Prostate gland (tissue), 2 donors: ENCODE results near the gene MRM3. TPM values are rescaled to one million over a fixed set of nuclear protein-coding genes. Genes with fewer than 3 reads are reported as not detected.
A peak's percentile ranks its signal among the peaks of the same experiment; 100 is the strongest.
"Not testable (repeated sequence)": the region's sequence is repeated elsewhere in the genome, so short reads cannot be mapped to it uniquely, and the experiment has no call there.

ENCODE experiments used
- DNase-seq: peaks from one replicate; pipeline ENCODE4 v3.0.0-alpha.2; 2019; ENCODE audit warnings: low spot score
- H3K27ac ChIP-seq, 2 donors: fragments of 200-600 bp; sonication (generic); 2 replicates each; pipeline ENCODE4 v1.5.1; 2017 to 2019
- H3K27me3 ChIP-seq: fragments of 200-600 bp; sonication (generic); replicated peaks from 2 replicates; pipeline ENCODE4 v1.5.1; 2019; ENCODE audit not compliant: insufficient read depth
- H3K36me3 ChIP-seq, 2 donors: fragments of 200-600 bp; sonication (generic); 1 replicate in 1 of 2; 2 replicates in 1 of 2; pipeline versions ENCODE4 v1.5.1 to v1.8.1; 2017 to 2019
- H3K4me1 ChIP-seq: fragments of 200-600 bp; sonication (generic); replicated peaks from 2 replicates; pipeline ENCODE4 v1.5.1; 2019
- H3K4me3 ChIP-seq, 2 donors: fragments of 200-600 bp; sonication (generic); 2 replicates each; pipeline ENCODE4 v1.5.1; 2017 to 2019
- H3K9me3 ChIP-seq: fragments of 200-600 bp; sonication (generic); 2 replicates; pipeline ENCODE4 v1.5.1; 2017
- CTCF ChIP-seq, 4 experiments: fragments of 200-600 bp in 2 of 4; fragments of 450-650 bp in 2 of 4; sonication (generic) in 2 of 4; IDR thresholded peaks; 1 replicate in 3 of 4; 2 replicates in 1 of 4; pipeline ENCODE4 v1.5.1; 2016 to 2019; ENCODE audit warnings: antibody characterized with exemption in 4 of 4, mild to moderate bottlenecking in 2 of 4, moderate library complexity in 2 of 4
- POLR2A ChIP-seq: fragments of 450-650 bp; IDR thresholded peaks from one replicate; pipeline ENCODE4 v1.6.1; 2016; ENCODE audit warnings: antibody characterized with exemption, mild to moderate bottlenecking
- POLR2AphosphoS5 ChIP-seq: sonication (generic); formaldehyde crosslinking; IDR thresholded peaks from one replicate; pipeline ENCODE4 v1.6.1; 2017; ENCODE audit warnings: antibody characterized with exemption
- WGBS: methylation state at CpG from one replicate; pipeline ENCODE4 v1.1.5; 2018; 5-methylcytosine and 5-hydroxymethylcytosine counted together
- intact Hi-C: fragments of 100-400 bp; cut with DNase I; formaldehyde crosslinking; loops from one replicate; pipeline ENCODE4 v1.14.2; 2022
- total RNA-seq, 2 donors: library from RNA; depleted of rRNA; stranded (reverse); fragments of >200 nt; gene quantifications; one replicate each; pipeline ENCODE4 v1.1.0, GENCODE V29; 2016

The MRM3 gene
- total RNA-seq, 2 donors from 2014 or later: 15.1 to 22.3 TPM

DNA sequence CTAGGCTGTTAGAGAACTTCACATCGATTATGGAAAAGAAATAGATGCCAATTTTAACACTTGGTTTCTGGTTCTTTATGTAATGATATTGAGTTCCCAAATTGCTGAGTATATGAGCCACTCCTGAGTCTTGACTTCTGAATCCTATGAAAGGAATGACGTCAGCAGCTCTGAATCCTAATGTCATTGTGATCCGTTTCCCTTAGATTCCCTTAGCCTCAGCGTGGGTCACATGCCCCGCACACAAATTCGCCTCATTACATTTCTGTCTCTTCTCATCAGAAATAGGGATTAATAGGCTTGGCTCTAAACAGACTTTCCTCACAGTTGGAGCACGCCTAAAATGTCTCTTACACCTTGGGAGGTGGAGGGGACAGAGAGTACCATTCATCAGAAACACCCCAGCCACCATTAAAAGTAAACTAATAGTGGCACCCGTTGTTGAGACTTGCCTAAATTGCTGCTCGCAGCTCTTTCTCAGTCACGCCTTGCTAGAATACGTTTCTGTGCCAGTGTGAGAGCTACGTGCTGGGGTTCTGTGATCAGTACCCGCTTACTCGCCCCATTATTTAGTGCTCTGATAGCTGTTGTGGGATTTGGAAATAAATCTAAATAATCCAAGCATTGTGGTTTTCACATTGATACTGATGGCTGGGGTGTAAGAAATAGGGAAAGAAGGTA, 7.1 kb downstream of the MRM3 start:
- Histone ChIP-seq H3K27ac (peak overlapping the region; percentile 55 to 69), H3K36me3 (peaks cover 0 to 5% of the 10 kb centered on the region in 2 donors), H3K9me3 (no peaks in the 10 kb centered on the region), H3K27me3 (no peaks in the 10 kb centered on the region), H3K4me3 (no peak overlapping the region), H3K4me1 (no peaks in the 10 kb centered on the region)
- intact Hi-C loops: no loop called here
- DNase-seq: no peak
- WGBS: 49% methylated on average over 14 of the region's 14 CpGs
- no peak for TF ChIP-seq POLR2AphosphoS5

GRCh38 chr17:789931-790873, 8.0 kb downstream of the MRM3 start:
- TF ChIP-seq POLR2AphosphoS5: peak; percentile 23
- peak; percentile 10 for TF ChIP-seq POLR2A
- 38% methylated on average over 30 of the region's 38 CpGs for WGBS
- not testable (repeated sequence) for H3K9me3 ChIP-seq, H3K4me3 ChIP-seq, H3K27me3 ChIP-seq, H3K36me3 ChIP-seq, H3K4me1 ChIP-seq
- H3K27ac ChIP-seq: peak overlapping the region; percentile 55 to 69
- intact Hi-C loops: loop anchor here (5.0 kb wide), 1 partner anchor 267 kb away; no protein-coding TSS in a partner anchor
- peak; percentile 70 for DNase-seq

DNA sequence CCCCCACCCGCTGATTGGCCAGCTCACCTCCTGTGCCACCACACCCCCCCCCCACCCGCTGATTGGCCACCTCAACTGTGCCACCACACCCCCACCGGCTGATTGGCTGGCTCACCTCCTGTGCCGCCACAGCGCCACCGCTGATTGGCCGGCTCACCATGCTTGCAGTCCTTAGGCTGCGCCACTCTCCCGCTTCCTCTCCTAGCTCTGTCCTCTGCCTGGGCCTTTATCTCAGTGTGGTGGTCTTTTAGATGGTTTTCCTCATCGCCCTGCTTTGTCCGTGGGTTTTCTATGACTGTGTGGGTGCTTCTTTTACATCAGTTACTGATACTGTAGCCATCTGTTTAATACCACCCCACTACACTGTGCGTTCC, 8.7 kb downstream of the MRM3 start:
- H3K4me1 ChIP-seq, H3K27me3 ChIP-seq, H3K9me3 ChIP-seq, H3K36me3 ChIP-seq, H3K4me3 ChIP-seq, H3K27ac ChIP-seq: not testable (repeated sequence)
- 45% methylated on average over 11 of the region's 12 CpGs for WGBS
- peak; percentile 32 for DNase-seq
- intact Hi-C loops: loop anchor here (5.0 kb wide), 1 partner anchor 266 kb away; no protein-coding TSS in a partner anchor

GRCh38 chr17:791829-792228, 9.7 kb downstream of the MRM3 start:
- intact Hi-C loops: loop anchor here (5.0 kb wide), 1 partner anchor 265 kb away; no protein-coding TSS in a partner anchor
- no peak overlapping the region for H3K27ac ChIP-seq
- peaks cover 0 to 5% of the 10 kb centered on the region in 2 donors for H3K36me3 ChIP-seq
- no peaks in the 10 kb centered on the region for H3K27me3 ChIP-seq
- no peak for TF ChIP-seq CTCF (IDR thresholded peaks at IDR 0.05)
- no peak for TF ChIP-seq POLR2AphosphoS5
- TF ChIP-seq POLR2A: no peak
- WGBS: 83% methylated on average over 19 of the region's 19 CpGs
- H3K4me1 ChIP-seq: no peaks in the 10 kb centered on the region
- H3K4me3 ChIP-seq: no peak overlapping the region
- H3K9me3 ChIP-seq: no peaks in the 10 kb centered on the region
- no peak for DNase-seq

- no peaks in the 10 kb centered on the region for H3K4me1 ChIP-seq
- WGBS: 69% methylated on average over 9 of the region's 9 CpGs
- H3K9me3 ChIP-seq: no peaks in the 10 kb centered on the region
- no peak overlapping the region for H3K27ac ChIP-seq
- TF ChIP-seq CTCF (IDR thresholded peaks at IDR 0.05) (no peak), POLR2AphosphoS5 (no peak), POLR2A (no peak)
- intact Hi-C loops: loop anchor here (5.0 kb wide), 1 partner anchor 265 kb away; no protein-coding TSS in a partner anchor
- no peak for DNase-seq
- H3K36me3 ChIP-seq: peaks cover 0 to 5% of the 10 kb centered on the region in 2 donors
- H3K4me3 ChIP-seq: no peak overlapping the region
- no peaks in the 10 kb centered on the region for H3K27me3 ChIP-seq
Measured at GRCh38 chr17:792277-792676, 10.1 kb downstream of the MRM3 start.

DNA sequence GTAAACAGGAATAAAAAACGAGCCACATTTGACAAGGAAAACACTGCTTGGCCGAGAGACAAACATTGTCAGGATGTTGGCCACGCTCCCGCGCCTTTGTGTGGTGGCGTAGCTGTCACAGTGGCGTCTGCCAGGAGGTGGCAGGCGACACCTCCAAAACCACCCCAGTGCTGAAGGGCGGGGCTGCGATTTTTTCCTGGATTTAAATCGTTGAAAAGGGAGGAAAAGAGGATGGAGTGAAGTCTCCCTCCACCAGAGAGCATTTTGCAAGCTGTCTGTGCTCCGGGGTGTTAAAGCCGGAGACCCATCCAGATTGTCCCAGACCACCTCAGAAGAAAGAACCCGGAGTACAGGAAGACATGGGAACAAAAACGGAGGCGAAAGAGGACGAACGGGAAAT, 12.7 kb downstream of the MRM3 start:
- 5% methylated on average over 18 of the region's 18 CpGs for WGBS
- H3K36me3 ChIP-seq: peaks cover 0 to 5% of the 10 kb centered on the region in 2 donors

More for the DNA sequence above, 12.7 kb downstream of the MRM3 start:
- intact Hi-C loops: loop anchor here (2.0 to 5.0 kb wide), 3 partner anchors 52 to 262 kb away; no protein-coding TSS in a partner anchor
- TF ChIP-seq CTCF (IDR thresholded peaks at IDR 0.05): peak; percentile 67 to 98 (median 92)
- peak; percentile 86 for TF ChIP-seq POLR2AphosphoS5
- TF ChIP-seq POLR2A: no peak
- Histone ChIP-seq H3K27me3 (no peaks in the 10 kb centered on the region), H3K4me3 (no peak overlapping the region), H3K9me3 (no peaks in the 10 kb centered on the region), H3K27ac (peak overlapping the region; percentile 37 to 71), H3K4me1 (no peaks in the 10 kb centered on the region)
- peak; percentile 89 for DNase-seq
